A549 (cell line): ENCODE measurements around the gene PIGU. TPM values are rescaled to one million over a fixed set of nuclear protein-coding genes. Genes with fewer than 3 reads are reported as not detected.
"Not testable (repeated sequence)": the region's sequence is repeated elsewhere in the genome, so short reads cannot be mapped to it uniquely, and the experiment has no call there.

Experiments
- ATAC-seq, 2 experiments: fragments of 200-7000 bp in 1 of 2; fragments of >200 bp in 1 of 2; cut with Nextera tagmentation in 1 of 2; cut with Tn5 transposase in 1 of 2; 3 replicates each; pipeline versions ENCODE4 v1.8.0 to v1.9.1; 2018 to 2020; ENCODE audit warnings: mild to moderate bottlenecking in 1 of 2, moderate library complexity in 1 of 2
- CTCF ChIA-PET: fragments of 300-600 bp; sonication (Branson Sonifier 250); formaldehyde crosslinking; extraction: SDS; loops from one replicate; lab custom pipeline; 2021; ENCODE audit warnings: antibody characterized with exemption, inconsistent platforms; lab: Yijun Ruan, JAX
- POLR2A ChIA-PET: fragments of 350-600 bp; formaldehyde crosslinking; extraction: SDS; loops from one replicate; lab custom pipeline; 2021; ENCODE audit warnings: antibody characterized with exemption, inconsistent platforms; lab: Yijun Ruan, JAX
- DNase-seq, 2 experiments: peaks; one replicate each; pipeline versions ENCODE4 v3.0.0 to v3.0.0-alpha.2; 2011 to 2016; ENCODE audit warnings: low read depth in 1 of 2, low spot score in 1 of 2
- FAIRE-seq: peaks from 2 replicates; lab custom pipeline; 2011; peaks lifted over from hg19 to GRCh38; lab: Jason Lieb, UNC
- H3K27ac ChIP-seq, 2 experiments: fragments of >200 bp; sonication (Bioruptor Twin); formaldehyde crosslinking; 3 replicates each; pipeline ENCODE4 v1.5.1; 2016 to 2017
- H3K4me1 ChIP-seq: fragments of >200 bp; sonication (Bioruptor Twin); formaldehyde crosslinking; 3 replicates; pipeline ENCODE4 v1.6.1; 2016
- H3K4me2 ChIP-seq: fragments of >200 bp; sonication (Bioruptor Twin); formaldehyde crosslinking; 3 replicates; pipeline ENCODE4 v1.6.1; 2016
- H3K4me3 ChIP-seq: fragments of >200 bp; sonication (Bioruptor Twin); formaldehyde crosslinking; 3 replicates; pipeline ENCODE4 v1.5.1; 2016
- H3K9me3 ChIP-seq: fragments of >200 bp; sonication (Bioruptor Twin); formaldehyde crosslinking; 3 replicates; pipeline ENCODE4 v1.6.1; 2016
- CEBPB ChIP-seq, 2 experiments: fragments of >200 bp in 1 of 2; sonication (Bioruptor Twin) in 1 of 2; formaldehyde crosslinking in 1 of 2; IDR thresholded peaks; 2 replicates each; pipeline ENCODE4 v1.6.1; 2012 to 2016
- CHD4 ChIP-seq: fragments of 200-600 bp; sonication (generic); IDR thresholded peaks from 2 replicates; pipeline ENCODE4 v1.6.1; 2016; ENCODE audit warnings: antibody characterized with exemption, mild to moderate bottlenecking, borderline replicate concordance
- CTCF ChIP-seq: fragments of >200 bp; sonication (Bioruptor Twin); formaldehyde crosslinking; IDR thresholded peaks from 3 replicates; pipeline ENCODE4 v1.5.1; 2016
- JUNB ChIP-seq: fragments of >200 bp; sonication (Bioruptor Twin); formaldehyde crosslinking; IDR thresholded peaks from 2 replicates; pipeline ENCODE4 v1.6.1; 2016
- KDM5A ChIP-seq: fragments of 200-600 bp; sonication (generic); IDR thresholded peaks from 2 replicates; pipeline ENCODE4 v1.6.1; 2016; ENCODE audit warnings: antibody characterized with exemption, mild to moderate bottlenecking
- NPAS2 ChIP-seq: fragments of 250-450 bp; sonication (Bioruptor Pico); IDR thresholded peaks from 2 replicates; pipeline ENCODE4 v1.8.0; 2022; ENCODE audit warnings: mild to moderate bottlenecking, moderate library complexity, borderline replicate concordance
- NR3C1 ChIP-seq: fragments of >200 bp; sonication (Bioruptor Twin); formaldehyde crosslinking; IDR thresholded peaks from 3 replicates; pipeline ENCODE4 v1.6.1; 2017
- RCOR1 ChIP-seq: fragments of 150-350 bp; IDR thresholded peaks from 2 replicates; pipeline ENCODE4 v1.6.1; 2014; ENCODE audit warnings: antibody characterized with exemption, low read length, low read depth
- TFCP2L1 ChIP-seq: fragments of 250-450 bp; sonication (Bioruptor Pico); IDR thresholded peaks from 2 replicates; pipeline ENCODE4 v1.5.0; 2021; ENCODE audit warnings: mild to moderate bottlenecking
- ZSCAN20 ChIP-seq: fragments of 250-450 bp; sonication (Bioruptor Pico); IDR thresholded peaks from 2 replicates; pipeline ENCODE4 v1.8.0; 2022; ENCODE audit warnings: mild to moderate bottlenecking, moderate library complexity
- WGBS: methylation state at CpG from one replicate; pipeline ENCODE4 v1.1.6; 2017; ENCODE audit errors: missing lambda C conversion rate; 5-methylcytosine and 5-hydroxymethylcytosine counted together
- polyA plus RNA-seq, 4 experiments: library from polyadenylated mRNA; depleted of rRNA in 3 of 4; stranded (reverse); fragments of >200 nt; fragmentation: RNase III in 1 of 4; extraction: RNeasy Plus Mini Kit Qiagen cat#74134 plus additional on column Dnase treatment in 1 of 4; gene quantifications; 2 replicates in 3 of 4; 3 replicates in 1 of 4; pipeline ENCODE4 v1.2.3, GENCODE V29; 2011 to 2017
- TF ChIP-seq, protein P1 (sequence below): fragments of 250-450 bp; sonication (Bioruptor Pico); IDR thresholded peaks from 2 replicates; pipeline ENCODE4 v1.5.0; 2020; ENCODE audit warnings: low read depth, mild to moderate bottlenecking, moderate library complexity
- TF ChIP-seq, protein P2 (sequence below): fragments of 200-600 bp; sonication (generic); IDR thresholded peaks from 2 replicates; pipeline ENCODE4 v1.6.1; 2016; ENCODE audit warnings: antibody characterized with exemption, mild to moderate bottlenecking, moderate library complexity
- TF ChIP-seq, protein P3 (sequence below): IDR thresholded peaks from 2 replicates; pipeline ENCODE4 v1.6.1; 2012

Gene PIGU
- polyA plus RNA-seq, 2 of the 4 experiments (the other 2 are of a cell fraction) = 27.8 to 103 TPM

- TF ChIP-seq, protein P1, sequence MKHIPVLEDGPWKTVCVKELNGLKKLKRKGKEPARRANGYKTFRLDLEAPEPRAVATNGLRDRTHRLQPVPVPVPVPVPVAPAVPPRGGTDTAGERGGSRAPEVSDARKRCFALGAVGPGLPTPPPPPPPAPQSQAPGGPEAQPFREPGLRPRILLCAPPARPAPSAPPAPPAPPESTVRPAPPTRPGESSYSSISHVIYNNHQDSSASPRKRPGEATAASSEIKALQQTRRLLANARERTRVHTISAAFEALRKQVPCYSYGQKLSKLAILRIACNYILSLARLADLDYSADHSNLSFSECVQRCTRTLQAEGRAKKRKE = no peak
- peak; percentile 12; the same call in 1 of the 2 replicates for TF ChIP-seq TFCP2L1 (CRISPR knock-in tag)
These were observed 160.4 kb downstream of the PIGU start, which contains the start of gene DYNLRB1 (continued) for GRCh38 chr20:34516247-34517113.

DNA sequence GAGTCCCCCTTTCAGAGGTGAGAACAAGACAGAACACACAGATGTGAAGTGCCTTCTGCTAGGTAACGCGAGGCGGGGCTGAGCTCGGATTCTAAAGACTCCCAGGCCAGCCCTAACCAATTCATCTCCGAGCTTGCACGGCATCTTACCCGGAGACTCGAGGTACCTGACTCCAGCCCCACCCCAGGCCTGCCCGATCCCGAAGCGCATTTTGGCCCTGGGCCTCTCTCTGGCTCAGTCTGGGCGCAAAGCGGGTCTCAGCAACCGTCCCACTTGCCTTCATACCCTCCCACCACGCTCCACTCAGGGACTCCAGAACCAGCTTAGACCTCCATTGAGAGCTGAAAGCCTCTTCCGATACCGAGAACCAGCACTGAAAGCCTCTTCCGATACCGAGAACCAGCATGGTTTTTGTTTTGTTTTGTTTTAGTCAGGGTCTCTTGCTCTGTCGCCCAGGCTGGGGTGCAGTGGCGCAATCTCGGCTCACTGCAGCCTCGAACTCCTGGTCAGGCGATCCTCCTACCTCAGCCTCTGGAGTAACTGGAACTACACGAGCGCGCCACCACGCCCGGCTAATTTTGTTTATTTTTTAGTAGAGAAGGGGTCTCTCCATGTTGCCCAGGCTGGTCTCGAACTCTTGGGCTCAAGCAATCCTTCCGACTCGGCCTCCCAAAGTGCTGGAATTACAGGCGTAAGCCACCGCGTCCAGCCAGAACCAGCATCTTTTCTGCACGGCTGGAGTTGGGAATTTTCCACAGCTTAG lies 161.2 kb downstream of the PIGU start:
- H3K9me3 ChIP-seq = no peaks in the 10 kb centered on the region
- ATAC-seq (peak; percentile 44 to 47; a peak in 5 of 6 replicates), DNase-seq (peak in 1 of 2 experiments; percentile 48), FAIRE-seq (no peak)
- CTCF ChIA-PET = interaction anchor here (0.9 to 6.2 kb wide), 7 partner anchors 10 to 219 kb away, joined by 3 to 52 read pairs (median 4); partner anchors contain the start of gene MAP1LC3A
- peaks cover 24% of the 10 kb centered on the region for H3K4me1 ChIP-seq
- H3K4me3 ChIP-seq = peak overlapping the region; percentile 80
- POLR2A ChIA-PET = interaction anchor here (0.5 to 2.2 kb wide), 10 partner anchors 10 to 441 kb away, joined by 3 to 12 read pairs (median 3); partner anchors contain the start of genes AHCY, ITCH and PIGU
- peak overlapping the region; percentile 91 for H3K4me2 ChIP-seq
- peak overlapping the region; percentile 95 to 96 for H3K27ac ChIP-seq
- 28% methylated on average over 36 of the region's 36 CpGs for WGBS
- TF ChIP-seq NR3C1 = no peak
- no peak for TF ChIP-seq CTCF
- TF ChIP-seq ZSCAN20 = no peak
- TF ChIP-seq, protein P2, sequence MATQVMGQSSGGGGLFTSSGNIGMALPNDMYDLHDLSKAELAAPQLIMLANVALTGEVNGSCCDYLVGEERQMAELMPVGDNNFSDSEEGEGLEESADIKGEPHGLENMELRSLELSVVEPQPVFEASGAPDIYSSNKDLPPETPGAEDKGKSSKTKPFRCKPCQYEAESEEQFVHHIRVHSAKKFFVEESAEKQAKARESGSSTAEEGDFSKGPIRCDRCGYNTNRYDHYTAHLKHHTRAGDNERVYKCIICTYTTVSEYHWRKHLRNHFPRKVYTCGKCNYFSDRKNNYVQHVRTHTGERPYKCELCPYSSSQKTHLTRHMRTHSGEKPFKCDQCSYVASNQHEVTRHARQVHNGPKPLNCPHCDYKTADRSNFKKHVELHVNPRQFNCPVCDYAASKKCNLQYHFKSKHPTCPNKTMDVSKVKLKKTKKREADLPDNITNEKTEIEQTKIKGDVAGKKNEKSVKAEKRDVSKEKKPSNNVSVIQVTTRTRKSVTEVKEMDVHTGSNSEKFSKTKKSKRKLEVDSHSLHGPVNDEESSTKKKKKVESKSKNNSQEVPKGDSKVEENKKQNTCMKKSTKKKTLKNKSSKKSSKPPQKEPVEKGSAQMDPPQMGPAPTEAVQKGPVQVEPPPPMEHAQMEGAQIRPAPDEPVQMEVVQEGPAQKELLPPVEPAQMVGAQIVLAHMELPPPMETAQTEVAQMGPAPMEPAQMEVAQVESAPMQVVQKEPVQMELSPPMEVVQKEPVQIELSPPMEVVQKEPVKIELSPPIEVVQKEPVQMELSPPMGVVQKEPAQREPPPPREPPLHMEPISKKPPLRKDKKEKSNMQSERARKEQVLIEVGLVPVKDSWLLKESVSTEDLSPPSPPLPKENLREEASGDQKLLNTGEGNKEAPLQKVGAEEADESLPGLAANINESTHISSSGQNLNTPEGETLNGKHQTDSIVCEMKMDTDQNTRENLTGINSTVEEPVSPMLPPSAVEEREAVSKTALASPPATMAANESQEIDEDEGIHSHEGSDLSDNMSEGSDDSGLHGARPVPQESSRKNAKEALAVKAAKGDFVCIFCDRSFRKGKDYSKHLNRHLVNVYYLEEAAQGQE = no peak
- TF ChIP-seq CEBPB (IDR thresholded peaks at IDR 0.05) = peak in 1 of 2 experiments; percentile 61; a peak in 2 of 4 replicates
- TF ChIP-seq NPAS2 (CRISPR knock-in tag) = no peak
- TF ChIP-seq CHD4 = peak; percentile 64; the same call in 1 of the 2 replicates

GRCh38 chr20:34514897-34515483 lies 161.9 kb downstream of the PIGU start:
- CTCF ChIA-PET = interaction anchor here (0.6 to 6.2 kb wide), 6 partner anchors 8 to 831 kb away, joined by 3 to 52 read pairs (median 4); no protein-coding TSS in a partner anchor
- POLR2A ChIA-PET = interaction anchor here (1.1 to 1.2 kb wide), 2 partner anchors 20 to 199 kb away, joined by 3 read pairs; no protein-coding TSS in a partner anchor
- no peak for DNase-seq
- H3K27ac ChIP-seq = peak overlapping the region; percentile 6 to 96; a peak in 3 of 6 replicates
- no peak for TF ChIP-seq KDM5A
- 0 out of 2 replicates have a peak, but pooled peaks have one; percentile 6 for TF ChIP-seq TFCP2L1 (CRISPR knock-in tag)
- TF ChIP-seq RCOR1 = no peak
- TF ChIP-seq, protein P3, sequence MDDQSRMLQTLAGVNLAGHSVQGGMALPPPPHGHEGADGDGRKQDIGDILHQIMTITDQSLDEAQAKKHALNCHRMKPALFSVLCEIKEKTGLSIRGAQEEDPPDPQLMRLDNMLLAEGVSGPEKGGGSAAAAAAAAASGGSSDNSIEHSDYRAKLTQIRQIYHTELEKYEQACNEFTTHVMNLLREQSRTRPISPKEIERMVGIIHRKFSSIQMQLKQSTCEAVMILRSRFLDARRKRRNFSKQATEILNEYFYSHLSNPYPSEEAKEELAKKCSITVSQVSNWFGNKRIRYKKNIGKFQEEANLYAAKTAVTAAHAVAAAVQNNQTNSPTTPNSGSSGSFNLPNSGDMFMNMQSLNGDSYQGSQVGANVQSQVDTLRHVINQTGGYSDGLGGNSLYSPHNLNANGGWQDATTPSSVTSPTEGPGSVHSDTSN = no peak
- no peak for TF ChIP-seq JUNB
- TF ChIP-seq, all 56 proteins: peak for 1
- no peaks in the 10 kb centered on the region for H3K9me3 ChIP-seq
- H3K4me2 ChIP-seq = peak overlapping the region; percentile 91
- H3K4me1 ChIP-seq = peaks cover 24% of the 10 kb centered on the region
- peak overlapping the region; percentile 80; the same call in 2 of the 3 replicates for H3K4me3 ChIP-seq
- ATAC-seq (no peak), FAIRE-seq (no peak)
- WGBS = 76% methylated on average over 19 of the region's 19 CpGs

- H3K4me2 ChIP-seq, H3K4me3 ChIP-seq, POLR2A ChIA-PET, H3K27ac ChIP-seq, ATAC-seq, DNase-seq, H3K9me3 ChIP-seq, FAIRE-seq: not testable (repeated sequence)
- H3K4me1 ChIP-seq = peaks cover 24% of the 10 kb centered on the region
- 96% methylated on average over 17 of the region's 17 CpGs for WGBS
- CTCF ChIA-PET = interaction anchor here (0.6 to 6.2 kb wide), 5 partner anchors 9 to 830 kb away, joined by 3 to 52 read pairs (median 3); no protein-coding TSS in a partner anchor
These were observed 162.9 kb downstream of the PIGU start for GRCh38 chr20:34514034-34514433.
